ENCODE data around the gene KLHL17.
"Not testable (repeated sequence)": the region's sequence is repeated elsewhere in the genome, so short reads cannot be mapped to it uniquely, and the experiment has no call there.

KLHL17 gene

GRCh38 chr1:975896-976683, 15.7 kb downstream of the KLHL17 start:
- TF ChIP-seq POLR2AphosphoS5 (IDR thresholded peaks at IDR 0.05; ENCODE audit: low read depth, low read length), result no peak
- no peak for TF ChIP-seq POLR2A (IDR thresholded peaks at IDR 0.05; ENCODE audit: low read depth, low read length)
- TF ChIP-seq SPI1 (IDR thresholded peaks at IDR 0.05; ENCODE audit: low read depth, low read length), result no peak
- DNase-seq (ENCODE audit: insufficient read length, low spot score) (peak; percentile 79), FAIRE-seq (peak; percentile 76)

GRCh38 chr1:976791-977190, 16.4 kb downstream of the KLHL17 start:
- not testable (repeated sequence) for FAIRE-seq

GRCh38 chr1:978069-978834, 17.9 kb downstream of the KLHL17 start:
- no peak for DNase-seq (ENCODE audit: insufficient read length, low spot score)
- no peak for FAIRE-seq
- TF ChIP-seq PAX5 (IDR thresholded peaks at IDR 0.05; ENCODE audit: insufficient read depth, low read length, severe bottlenecking), result no peak
- TF ChIP-seq TAF1 (IDR thresholded peaks at IDR 0.05; ENCODE audit: low read depth, low read length), result no peak
- TF ChIP-seq SPI1 (IDR thresholded peaks at IDR 0.05; ENCODE audit: low read depth, low read length), result no peak
- TF ChIP-seq POLR2AphosphoS5 (IDR thresholded peaks at IDR 0.05; ENCODE audit: low read depth, low read length), result no peak
- no peak for TF ChIP-seq POLR2A (IDR thresholded peaks at IDR 0.05; ENCODE audit: low read depth, low read length)
- TF ChIP-seq POU2F2 (IDR thresholded peaks at IDR 0.05; ENCODE audit: low read depth, low read length), result no peak

More at GRCh38 chr1:976791-977190, 16.4 kb downstream of the KLHL17 start:
- DNase-seq (ENCODE audit: insufficient read length, low spot score), result not testable (repeated sequence)

- no peak for TF ChIP-seq POLR2A (IDR thresholded peaks at IDR 0.05; ENCODE audit: low read depth, low read length)
- TF ChIP-seq POU2F2 (IDR thresholded peaks at IDR 0.05; ENCODE audit: low read depth, low read length), result no peak
- TF ChIP-seq PAX5 (IDR thresholded peaks at IDR 0.05; ENCODE audit: insufficient read depth, low read length, severe bottlenecking), result no peak
- no peak for TF ChIP-seq POLR2AphosphoS5 (IDR thresholded peaks at IDR 0.05; ENCODE audit: low read depth, low read length)
- no peak for TF ChIP-seq SPI1 (IDR thresholded peaks at IDR 0.05; ENCODE audit: low read depth, low read length)
- no peak for TF ChIP-seq TAF1 (IDR thresholded peaks at IDR 0.05; ENCODE audit: low read depth, low read length)
- no peak for FAIRE-seq
These were observed 18.7 kb downstream of the KLHL17 start for GRCh38 chr1:978835-979743.

GRCh38 chr1:979744-980072, 19.3 kb downstream of the KLHL17 start:
- no peak for FAIRE-seq
- TF ChIP-seq TAF1 (IDR thresholded peaks at IDR 0.05; ENCODE audit: low read depth, low read length), result no peak
- no peak for TF ChIP-seq SPI1 (IDR thresholded peaks at IDR 0.05; ENCODE audit: low read depth, low read length)
- TF ChIP-seq POLR2AphosphoS5 (IDR thresholded peaks at IDR 0.05; ENCODE audit: low read depth, low read length), result no peak
- no peak for TF ChIP-seq PAX5 (IDR thresholded peaks at IDR 0.05; ENCODE audit: insufficient read depth, low read length, severe bottlenecking)
- no peak for TF ChIP-seq POLR2A (IDR thresholded peaks at IDR 0.05; ENCODE audit: low read depth, low read length)
- TF ChIP-seq POU2F2 (IDR thresholded peaks at IDR 0.05; ENCODE audit: low read depth, low read length), result no peak
- no peak for DNase-seq (ENCODE audit: insufficient read length, low spot score)

More at GRCh38 chr1:978835-979743, 18.7 kb downstream of the KLHL17 start:
- no peak for DNase-seq (ENCODE audit: insufficient read length, low spot score)

GRCh38 chr1:980137-980571, 19.8 kb downstream of the KLHL17 start:
- TF ChIP-seq TAF1 (IDR thresholded peaks at IDR 0.05; ENCODE audit: low read depth, low read length) (no peak), POLR2AphosphoS5 (IDR thresholded peaks at IDR 0.05; ENCODE audit: low read depth, low read length) (no peak), POU2F2 (IDR thresholded peaks at IDR 0.05; ENCODE audit: low read depth, low read length) (no peak), POLR2A (IDR thresholded peaks at IDR 0.05; ENCODE audit: low read depth, low read length) (no peak), SPI1 (IDR thresholded peaks at IDR 0.05; ENCODE audit: low read depth, low read length) (no peak)
- DNase-seq (ENCODE audit: insufficient read length, low spot score) (no peak), FAIRE-seq (no peak)

- no peak for FAIRE-seq
- no peak for DNase-seq (ENCODE audit: insufficient read length, low spot score)
- TF ChIP-seq TAF1 (IDR thresholded peaks at IDR 0.05; ENCODE audit: low read depth, low read length) (no peak), POU2F2 (IDR thresholded peaks at IDR 0.05; ENCODE audit: low read depth, low read length) (no peak), POLR2AphosphoS5 (IDR thresholded peaks at IDR 0.05; ENCODE audit: low read depth, low read length) (no peak), SPI1 (IDR thresholded peaks at IDR 0.05; ENCODE audit: low read depth, low read length) (no peak), POLR2A (IDR thresholded peaks at IDR 0.05; ENCODE audit: low read depth, low read length) (no peak), PAX5 (IDR thresholded peaks at IDR 0.05; ENCODE audit: insufficient read depth, low read length, severe bottlenecking) (no peak)
These were observed 20.4 kb downstream of the KLHL17 start for GRCh38 chr1:980602-981395.

- TF ChIP-seq POU2F2 (IDR thresholded peaks at IDR 0.05; ENCODE audit: low read depth, low read length) (no peak), POLR2AphosphoS5 (IDR thresholded peaks at IDR 0.05; ENCODE audit: low read depth, low read length) (no peak), TAF1 (IDR thresholded peaks at IDR 0.05; ENCODE audit: low read depth, low read length) (no peak), PAX5 (IDR thresholded peaks at IDR 0.05; ENCODE audit: insufficient read depth, low read length, severe bottlenecking) (no peak)
- FAIRE-seq, result no peak
These were observed 21.1 kb downstream of the KLHL17 start for GRCh38 chr1:981491-981954.

More at GRCh38 chr1:981491-981954, 21.1 kb downstream of the KLHL17 start:
- no peak for DNase-seq (ENCODE audit: insufficient read length, low spot score)
